Neural cell (in vitro differentiated cells): ENCODE data around the gene KRT33A. TPM values are rescaled to one million over a fixed set of nuclear protein-coding genes. Genes with fewer than 3 reads are reported as not detected.
"Not testable (repeated sequence)": the region's sequence is repeated elsewhere in the genome, so short reads cannot be mapped to it uniquely, and the experiment has no call there.

ENCODE experiments used
- H2AFZ ChIP-seq: fragments of 200-600, 300-800 bp; sonication (generic), shearing (Covaris generic); 2 replicates; pipeline ENCODE4 v1.6.0; 2014; ENCODE audit warnings: low read depth, mild to moderate bottlenecking, antibody characterized with exemption, low read length, moderate library complexity
- H3F3A ChIP-seq: fragments of 200-600 bp; shearing (Covaris generic); 2 replicates; pipeline ENCODE4 v1.6.1; 2016; ENCODE audit warnings: mild to moderate bottlenecking, moderate library complexity, mixed read lengths, antibody characterized with exemption, low read length; ENCODE audit not compliant: insufficient read depth, poor library complexity, severe bottlenecking
- H3K27ac ChIP-seq: fragments of 200-600, 300-800 bp; sonication (generic), shearing (Covaris generic); 2 replicates; pipeline ENCODE4 v1.5.1; 2014; ENCODE audit warnings: mild to moderate bottlenecking, low read length, moderate library complexity
- H3K27me3 ChIP-seq: fragments of 300-800, 200-600 bp; sonication (generic), shearing (Covaris generic); 2 replicates; pipeline ENCODE4 v1.6.0; 2014; ENCODE audit warnings: mild to moderate bottlenecking, low read depth, low read length, moderate library complexity; ENCODE audit not compliant: insufficient read depth
- H3K36me3 ChIP-seq: fragments of 300-800, 200-600 bp; sonication (generic), shearing (Covaris generic); 2 replicates; pipeline ENCODE4 v1.5.1; 2014; ENCODE audit warnings: mild to moderate bottlenecking, antibody characterized with exemption, low read length, moderate library complexity; ENCODE audit not compliant: insufficient read depth
- H3K4me2 ChIP-seq: fragments of 300-800, 200-600 bp; sonication (generic), shearing (Covaris generic); 2 replicates; pipeline ENCODE4 v1.6.0; 2014; ENCODE audit warnings: mild to moderate bottlenecking, low read length
- H3K4me3 ChIP-seq: fragments of 300-800, 200-600 bp; sonication (generic), shearing (Covaris generic); 2 replicates; pipeline ENCODE4 v1.5.1; 2014; ENCODE audit warnings: mild to moderate bottlenecking, low read length, moderate library complexity
- H3K79me2 ChIP-seq: fragments of 200-600 bp; shearing (Covaris generic); replicated peaks from 2 replicates; pipeline ENCODE4 v1.6.0; 2014; ENCODE audit warnings: mild to moderate bottlenecking, low read length, moderate library complexity; ENCODE audit not compliant: insufficient read depth
- H3K9ac ChIP-seq: fragments of 300-800, 200-600 bp; sonication (generic), shearing (Covaris generic); 2 replicates; pipeline ENCODE4 v1.6.1; 2016; ENCODE audit warnings: mild to moderate bottlenecking, low read length, mixed read lengths
- H3K9me2 ChIP-seq: fragments of 200-600 bp; shearing (Covaris generic); 2 replicates; pipeline ENCODE4 v1.6.1; 2016; ENCODE audit warnings: mild to moderate bottlenecking, low read length, mixed read lengths; ENCODE audit not compliant: insufficient read depth
- H3K9me3 ChIP-seq: fragments of 200-600, 300-800 bp; sonication (generic), shearing (Covaris generic); 2 replicates; pipeline ENCODE4 v1.6.1; 2016; ENCODE audit warnings: mild to moderate bottlenecking, mixed run types, low read length, moderate library complexity, mixed read lengths
- H4K20me1 ChIP-seq: fragments of 200-600 bp; shearing (Covaris generic); 2 replicates; pipeline ENCODE4 v1.6.1; 2016; ENCODE audit warnings: mild to moderate bottlenecking, mixed run types; ENCODE audit not compliant: insufficient read depth
- EP300 ChIP-seq: fragments of 450-650 bp; conservative IDR thresholded peaks from 2 replicates; pipeline ENCODE4 v1.6.1; 2014; ENCODE audit warnings: antibody characterized with exemption, mild to moderate bottlenecking, moderate library complexity; ENCODE audit not compliant: poor library complexity, severe bottlenecking
- EZH2 ChIP-seq: fragments of 200-600, 300-800 bp; shearing (Covaris generic), sonication (generic); IDR thresholded peaks from 2 replicates; pipeline ENCODE4 v1.6.1; 2014; ENCODE audit warnings: antibody characterized with exemption, low read length, borderline replicate concordance, mild to moderate bottlenecking; ENCODE audit not compliant: insufficient read depth, poor library complexity, severe bottlenecking
- MXI1 ChIP-seq: fragments of 450-650 bp; conservative IDR thresholded peaks from 2 replicates; pipeline ENCODE4 v1.6.1; 2014; ENCODE audit warnings: antibody characterized with exemption, mild to moderate bottlenecking; ENCODE audit not compliant: poor library complexity, severe bottlenecking
- POLR2AphosphoS5 ChIP-seq: IDR thresholded peaks from 2 replicates; pipeline ENCODE4 v1.6.1; 2012
- RAD21 ChIP-seq: fragments of 450-650 bp; conservative IDR thresholded peaks from 2 replicates; pipeline ENCODE4 v1.6.1; 2014; ENCODE audit warnings: antibody characterized with exemption, mild to moderate bottlenecking, moderate library complexity
- SMC3 ChIP-seq: fragments of 450-650 bp; conservative IDR thresholded peaks from 2 replicates; pipeline ENCODE4 v1.6.1; 2014; ENCODE audit warnings: antibody characterized with exemption, mild to moderate bottlenecking, moderate library complexity; ENCODE audit not compliant: poor library complexity
- TAF1 ChIP-seq: IDR thresholded peaks from 2 replicates; pipeline ENCODE4 v1.6.1; 2012; ENCODE audit warnings: low read depth
- polyA plus RNA-seq: library from polyadenylated mRNA; depleted of rRNA; stranded (reverse); fragments of >200 nt; gene quantifications from 2 replicates; pipeline ENCODE4 v1.2.3, GENCODE V29; 2014
- TF ChIP-seq, protein P1 (sequence below): fragments of 450-650 bp; IDR thresholded peaks from 2 replicates; pipeline ENCODE4 v1.5.1; 2014; ENCODE audit warnings: antibody characterized with exemption, mild to moderate bottlenecking, moderate library complexity; ENCODE audit not compliant: poor library complexity, severe bottlenecking
- TF ChIP-seq, protein P2 (sequence below): IDR thresholded peaks from 2 replicates; pipeline ENCODE4 v1.6.1; 2012; ENCODE audit warnings: borderline replicate concordance

The KRT33A gene
- polyA plus RNA-seq, 1 donor from 2014 or later = not detected

DNA sequence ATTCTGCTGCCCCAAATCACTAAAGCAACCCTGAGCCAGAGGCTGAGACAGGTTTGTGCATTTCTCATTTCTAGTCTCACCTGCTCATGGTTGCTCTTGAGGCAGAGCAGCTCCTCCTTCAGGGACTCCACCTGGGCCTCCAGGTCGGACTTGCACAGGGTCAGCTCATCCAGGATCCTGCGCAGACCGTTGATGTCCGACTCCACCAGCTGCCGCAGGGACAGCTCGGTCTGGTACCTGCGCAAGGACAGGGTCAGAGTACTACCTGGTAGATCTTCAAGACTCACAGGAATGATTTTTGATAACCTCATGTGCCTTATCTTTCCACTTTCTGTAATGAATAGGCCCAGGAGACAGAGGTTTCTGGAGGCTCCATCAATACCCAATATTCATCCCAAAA is 45.7 kb upstream of the KRT33A start:
- H2AFZ ChIP-seq = no peak overlapping the region
- no peak overlapping the region for H3K4me2 ChIP-seq

DNA sequence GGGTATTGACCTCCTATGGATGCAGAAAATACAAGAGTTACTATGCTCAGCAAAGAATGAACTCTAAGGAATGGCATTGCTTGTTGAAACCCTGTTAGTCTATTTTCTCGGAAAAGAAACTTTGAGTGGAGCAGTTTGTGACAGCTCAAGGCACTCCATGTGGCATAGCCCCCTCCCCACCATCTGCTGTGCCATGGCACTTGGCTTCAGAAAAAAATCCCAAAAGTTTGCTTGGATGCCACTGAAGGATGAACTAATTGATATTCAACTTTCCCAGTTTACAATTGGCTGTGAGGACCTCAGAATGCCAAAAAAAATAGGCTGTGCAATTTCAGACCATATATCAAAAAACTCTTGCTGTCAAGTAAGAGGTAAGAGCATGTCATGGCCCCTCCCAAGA is 45.0 kb upstream of the KRT33A start:
- Histone ChIP-seq H3K4me3 (no peak overlapping the region), H2AFZ (no peak overlapping the region), H3K9ac (no peak overlapping the region), H3K36me3 (no peaks in the 10 kb centered on the region), H3K27me3 (no peaks in the 10 kb centered on the region), H3K9me3 (no peaks in the 10 kb centered on the region), H3K27ac (no peak overlapping the region), H3F3A (no peaks in the 10 kb centered on the region), H3K9me2 (no peaks in the 10 kb centered on the region), H3K79me2 (no peaks in the 10 kb centered on the region), H3K4me2 (no peak overlapping the region), H4K20me1 (no peaks in the 10 kb centered on the region)
- TF ChIP-seq EZH2 (no peak), MXI1 (no peak), SMC3 (no peak), EP300 (no peak), RAD21 (no peak), POLR2AphosphoS5 (no peak), TAF1 (no peak)
- TF ChIP-seq, protein P1, sequence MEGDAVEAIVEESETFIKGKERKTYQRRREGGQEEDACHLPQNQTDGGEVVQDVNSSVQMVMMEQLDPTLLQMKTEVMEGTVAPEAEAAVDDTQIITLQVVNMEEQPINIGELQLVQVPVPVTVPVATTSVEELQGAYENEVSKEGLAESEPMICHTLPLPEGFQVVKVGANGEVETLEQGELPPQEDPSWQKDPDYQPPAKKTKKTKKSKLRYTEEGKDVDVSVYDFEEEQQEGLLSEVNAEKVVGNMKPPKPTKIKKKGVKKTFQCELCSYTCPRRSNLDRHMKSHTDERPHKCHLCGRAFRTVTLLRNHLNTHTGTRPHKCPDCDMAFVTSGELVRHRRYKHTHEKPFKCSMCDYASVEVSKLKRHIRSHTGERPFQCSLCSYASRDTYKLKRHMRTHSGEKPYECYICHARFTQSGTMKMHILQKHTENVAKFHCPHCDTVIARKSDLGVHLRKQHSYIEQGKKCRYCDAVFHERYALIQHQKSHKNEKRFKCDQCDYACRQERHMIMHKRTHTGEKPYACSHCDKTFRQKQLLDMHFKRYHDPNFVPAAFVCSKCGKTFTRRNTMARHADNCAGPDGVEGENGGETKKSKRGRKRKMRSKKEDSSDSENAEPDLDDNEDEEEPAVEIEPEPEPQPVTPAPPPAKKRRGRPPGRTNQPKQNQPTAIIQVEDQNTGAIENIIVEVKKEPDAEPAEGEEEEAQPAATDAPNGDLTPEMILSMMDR = no peak
- TF ChIP-seq, protein P2, sequence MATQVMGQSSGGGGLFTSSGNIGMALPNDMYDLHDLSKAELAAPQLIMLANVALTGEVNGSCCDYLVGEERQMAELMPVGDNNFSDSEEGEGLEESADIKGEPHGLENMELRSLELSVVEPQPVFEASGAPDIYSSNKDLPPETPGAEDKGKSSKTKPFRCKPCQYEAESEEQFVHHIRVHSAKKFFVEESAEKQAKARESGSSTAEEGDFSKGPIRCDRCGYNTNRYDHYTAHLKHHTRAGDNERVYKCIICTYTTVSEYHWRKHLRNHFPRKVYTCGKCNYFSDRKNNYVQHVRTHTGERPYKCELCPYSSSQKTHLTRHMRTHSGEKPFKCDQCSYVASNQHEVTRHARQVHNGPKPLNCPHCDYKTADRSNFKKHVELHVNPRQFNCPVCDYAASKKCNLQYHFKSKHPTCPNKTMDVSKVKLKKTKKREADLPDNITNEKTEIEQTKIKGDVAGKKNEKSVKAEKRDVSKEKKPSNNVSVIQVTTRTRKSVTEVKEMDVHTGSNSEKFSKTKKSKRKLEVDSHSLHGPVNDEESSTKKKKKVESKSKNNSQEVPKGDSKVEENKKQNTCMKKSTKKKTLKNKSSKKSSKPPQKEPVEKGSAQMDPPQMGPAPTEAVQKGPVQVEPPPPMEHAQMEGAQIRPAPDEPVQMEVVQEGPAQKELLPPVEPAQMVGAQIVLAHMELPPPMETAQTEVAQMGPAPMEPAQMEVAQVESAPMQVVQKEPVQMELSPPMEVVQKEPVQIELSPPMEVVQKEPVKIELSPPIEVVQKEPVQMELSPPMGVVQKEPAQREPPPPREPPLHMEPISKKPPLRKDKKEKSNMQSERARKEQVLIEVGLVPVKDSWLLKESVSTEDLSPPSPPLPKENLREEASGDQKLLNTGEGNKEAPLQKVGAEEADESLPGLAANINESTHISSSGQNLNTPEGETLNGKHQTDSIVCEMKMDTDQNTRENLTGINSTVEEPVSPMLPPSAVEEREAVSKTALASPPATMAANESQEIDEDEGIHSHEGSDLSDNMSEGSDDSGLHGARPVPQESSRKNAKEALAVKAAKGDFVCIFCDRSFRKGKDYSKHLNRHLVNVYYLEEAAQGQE = no peak

More for the DNA sequence above, 45.7 kb upstream of the KRT33A start:
- Histone ChIP-seq H3K9me3 (no peaks in the 10 kb centered on the region), H3K9ac (no peak overlapping the region), H3K9me2 (no peaks in the 10 kb centered on the region), H3K27ac (no peak overlapping the region), H3K4me3 (no peak overlapping the region), H3K36me3 (no peaks in the 10 kb centered on the region), H3K79me2 (no peaks in the 10 kb centered on the region), H4K20me1 (no peaks in the 10 kb centered on the region), H3K27me3 (no peaks in the 10 kb centered on the region), H3F3A (no peaks in the 10 kb centered on the region)
- TF ChIP-seq POLR2AphosphoS5 = no peak

DNA sequence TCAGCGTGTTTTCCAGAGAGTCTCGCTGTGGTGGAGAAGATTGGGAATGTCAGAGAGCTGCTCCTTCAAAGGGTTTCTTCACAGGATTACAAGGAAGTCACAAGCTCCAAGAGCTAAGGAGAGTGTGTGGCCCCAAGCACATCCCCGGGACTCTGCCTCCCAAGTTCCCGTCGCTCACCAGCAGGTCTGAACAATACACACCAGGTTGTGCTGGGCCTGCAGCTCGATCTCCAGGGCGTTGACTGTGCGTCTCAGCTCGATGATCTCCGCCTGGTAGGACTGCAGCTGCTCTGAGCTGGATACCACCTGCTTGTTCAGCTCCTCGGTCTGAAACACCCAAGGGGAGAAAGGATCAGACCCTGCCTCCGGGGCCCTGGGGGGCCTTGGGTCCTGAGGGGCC is 44.4 kb upstream of the KRT33A start:
- not testable (repeated sequence) for H3K9me2 ChIP-seq, H3F3A ChIP-seq, H3K9me3 ChIP-seq, H3K36me3 ChIP-seq, H3K4me3 ChIP-seq, H3K9ac ChIP-seq, H3K27ac ChIP-seq, H3K27me3 ChIP-seq, H3K79me2 ChIP-seq, H3K4me2 ChIP-seq, H2AFZ ChIP-seq, H4K20me1 ChIP-seq
